ENCODE measurements around the gene SCAMP2.

Gene SCAMP2

DNA sequence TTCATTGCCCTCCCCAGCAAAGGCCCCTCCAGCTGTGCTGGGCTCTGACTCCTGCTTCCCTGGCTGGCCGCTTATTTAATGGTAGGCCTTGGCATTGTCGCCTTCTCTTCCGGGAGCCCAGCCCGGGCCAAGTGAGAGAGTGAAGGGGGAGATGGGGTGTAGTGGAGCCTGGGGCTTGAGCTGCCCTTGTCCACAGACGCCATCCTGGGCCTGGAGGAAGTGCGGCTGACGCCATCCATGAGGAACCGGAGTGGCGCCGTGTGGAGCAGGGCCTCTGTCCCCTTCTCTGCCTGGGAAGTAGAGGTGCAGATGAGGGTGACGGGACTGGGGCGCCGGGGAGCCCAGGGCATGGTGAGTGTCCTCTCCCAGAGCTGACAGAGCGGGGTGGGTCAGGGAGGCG lies 57.2 kb downstream of the SCAMP2 start:
- no peak for DNase-seq

DNA sequence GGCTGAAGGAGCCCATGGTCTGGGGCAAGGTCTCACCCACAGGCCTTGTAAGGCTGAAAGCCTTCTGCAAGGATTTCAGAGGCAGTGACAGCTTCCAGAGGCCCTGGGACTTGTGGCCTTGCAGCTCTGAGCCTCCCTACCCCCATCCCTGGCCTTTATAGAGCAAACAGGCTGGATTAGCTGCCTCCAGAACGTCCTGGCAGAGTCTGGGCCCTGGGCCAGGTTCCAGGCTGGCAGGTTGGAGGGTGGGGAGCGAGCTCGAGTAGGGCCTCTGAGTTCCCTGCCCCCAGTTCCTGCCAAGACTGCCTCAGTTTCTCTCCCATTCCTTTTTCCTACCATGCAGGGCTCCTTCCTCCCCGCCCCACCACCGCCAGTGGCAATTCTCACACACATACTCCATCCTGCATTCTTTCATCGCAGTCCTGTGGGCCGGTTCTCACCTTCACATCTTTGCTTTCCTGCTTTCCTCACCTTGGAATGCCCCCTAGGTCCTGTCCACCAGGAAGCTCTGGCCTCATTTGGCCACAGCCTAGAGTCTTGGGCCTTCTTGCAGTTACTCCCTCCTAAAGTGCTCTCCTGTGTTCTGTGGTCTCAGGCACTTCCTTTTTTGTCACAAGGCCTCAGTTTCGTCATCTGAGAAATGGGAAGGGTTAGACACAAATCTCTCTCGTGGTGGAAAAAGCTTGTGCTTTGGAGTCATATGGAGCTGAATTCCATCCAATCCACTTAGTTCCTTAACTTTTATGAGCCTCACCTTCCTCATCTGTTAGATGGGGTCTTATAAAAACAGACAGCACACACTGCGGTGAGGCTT lies 57.8 kb downstream of the SCAMP2 start:
- DNase-seq: no peak

DNA sequence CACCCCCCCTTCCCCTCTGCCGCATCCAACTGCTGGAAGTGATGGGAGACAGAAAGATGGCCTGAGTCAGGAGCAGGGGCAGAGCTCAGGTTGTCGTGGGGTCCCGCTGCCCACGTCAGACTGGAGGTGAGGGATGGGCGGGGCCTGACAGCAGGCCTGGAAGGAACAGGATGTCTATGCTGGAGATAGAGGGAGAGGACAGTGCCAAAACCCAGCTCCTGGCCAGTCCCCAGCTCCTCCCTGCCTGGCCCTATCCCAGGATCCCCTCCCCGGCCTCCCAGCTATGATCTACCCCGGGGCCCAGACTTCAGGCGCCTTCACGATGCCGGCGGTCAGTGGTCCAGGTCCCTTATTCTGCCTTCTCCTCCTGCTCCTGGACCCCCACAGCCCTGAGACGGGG lies 60.6 kb downstream of the SCAMP2 start, which contains the start of gene LMAN1L:
Gene LMAN1L (plus strand): TSS at position 303 of the 400 bp plus-strand sequence. CDS start 20 bp downstream, at position 323.
- no peak for DNase-seq

DNA sequence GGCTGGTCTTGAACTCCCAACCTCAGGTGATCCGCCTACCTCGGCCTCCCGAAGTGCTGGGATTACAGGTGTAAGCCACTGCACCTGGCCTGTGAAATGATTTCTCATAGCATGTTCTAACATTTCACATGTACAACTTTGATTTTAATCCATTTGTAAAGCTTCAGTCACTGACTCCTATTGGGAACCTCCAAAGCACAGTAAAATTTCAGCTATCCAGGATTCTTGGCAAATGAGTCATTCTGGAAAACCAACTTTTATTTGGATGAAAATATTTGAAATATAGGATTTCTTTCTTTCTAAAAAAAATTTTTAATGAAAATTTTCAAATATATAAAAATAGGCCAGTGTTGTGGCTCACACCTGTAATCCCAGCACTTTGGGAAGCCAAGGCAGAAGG lies 63.2 kb downstream of the SCAMP2 start:
- DNase-seq: no peak

DNA sequence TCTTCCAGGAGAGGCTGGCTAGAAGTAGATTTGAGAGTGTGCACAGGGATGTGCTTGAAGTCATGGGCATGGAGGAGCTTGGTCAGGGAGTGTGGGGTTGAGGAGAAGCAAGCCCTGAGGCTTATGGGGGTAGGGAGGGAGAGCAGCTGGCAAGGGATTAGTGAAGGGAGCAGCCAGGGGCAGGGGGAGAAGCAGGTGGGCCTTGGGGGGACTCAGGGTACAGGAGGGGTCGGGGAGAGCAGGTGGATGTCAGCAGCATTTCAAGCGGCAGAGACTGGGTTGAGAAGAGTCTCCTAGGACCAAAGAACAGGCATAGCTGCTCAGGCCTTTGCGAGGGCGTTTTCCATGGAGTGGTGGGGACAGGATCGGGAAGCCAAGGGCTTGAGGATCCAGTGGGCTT lies 63.9 kb downstream of the SCAMP2 start:
- DNase-seq: no peak

DNA sequence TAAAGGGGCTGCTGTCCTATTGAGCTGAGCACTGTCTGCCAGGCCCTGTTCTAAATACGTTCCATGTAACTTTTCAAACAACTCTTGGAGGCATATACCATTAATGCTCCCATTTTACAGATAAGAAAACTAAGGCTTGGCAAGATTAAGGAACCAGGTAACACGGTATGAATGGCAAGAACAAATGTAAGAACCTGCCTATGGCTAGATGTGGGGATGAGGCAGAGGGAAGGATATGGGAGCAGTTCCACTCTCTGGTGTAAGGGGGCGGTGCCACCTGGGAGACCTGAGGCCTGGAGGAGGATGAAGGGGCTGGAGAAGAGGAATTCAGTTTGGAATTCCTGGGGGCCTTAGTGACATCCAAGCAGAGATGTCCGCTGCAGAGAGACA lies 64.3 kb downstream of the SCAMP2 start:
- no peak for DNase-seq

DNA sequence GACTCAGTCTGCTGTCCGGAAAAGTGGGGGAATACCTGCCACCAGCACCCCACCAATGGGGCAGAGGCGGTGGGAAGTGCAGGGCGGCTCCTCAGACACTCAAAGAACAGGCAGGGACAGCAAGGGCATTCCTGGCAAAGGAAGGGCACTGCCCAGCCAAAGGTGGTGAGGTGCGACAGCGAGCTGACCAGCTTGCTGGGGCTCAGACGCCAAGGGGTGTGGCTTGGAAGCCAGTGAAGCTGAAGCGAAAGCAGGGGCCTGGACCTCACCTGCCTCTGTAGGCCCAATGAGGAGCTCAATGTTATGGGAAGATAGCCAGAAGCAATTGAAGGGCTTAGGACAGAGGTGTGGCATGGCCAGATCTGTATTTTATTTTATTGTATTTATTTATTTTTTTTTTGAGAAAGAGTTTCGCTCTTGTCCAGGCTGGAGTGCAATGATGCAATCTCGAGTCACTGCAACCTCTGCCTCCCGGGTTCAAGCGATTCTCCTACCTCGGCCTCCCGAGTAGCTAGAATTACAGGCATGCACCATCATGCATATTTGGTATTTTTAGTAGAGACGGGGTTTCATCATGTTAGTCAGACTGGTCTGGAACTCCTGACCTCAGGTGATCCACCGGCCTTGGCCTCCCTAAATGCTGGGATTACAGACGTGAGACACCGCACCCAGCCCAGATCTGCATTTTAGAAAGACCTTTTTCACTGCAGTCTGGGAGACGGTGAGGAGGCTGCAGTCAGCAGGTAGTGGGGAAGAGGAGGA lies 64.9 kb downstream of the SCAMP2 start:
- no peak for DNase-seq

DNA sequence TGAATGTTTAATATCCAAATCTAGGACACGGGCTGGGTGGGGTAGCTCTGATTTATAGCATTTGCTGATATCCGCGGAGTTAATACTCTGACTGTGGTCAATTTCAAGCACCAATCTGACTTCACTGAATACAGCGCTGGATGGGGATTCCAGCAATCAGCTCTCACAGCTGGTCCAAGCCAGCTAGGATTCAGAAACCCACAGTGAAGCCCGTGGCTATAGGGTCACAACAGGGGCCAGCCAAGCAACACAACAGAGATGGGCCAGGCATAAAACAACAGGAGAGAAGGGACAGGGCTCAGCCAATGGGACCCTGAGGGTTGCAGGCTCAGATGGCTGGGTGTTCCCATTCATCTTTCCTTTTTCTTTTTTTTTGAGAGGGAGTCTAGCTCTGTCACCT lies 65.9 kb downstream of the SCAMP2 start:
- DNase-seq: no peak

DNA sequence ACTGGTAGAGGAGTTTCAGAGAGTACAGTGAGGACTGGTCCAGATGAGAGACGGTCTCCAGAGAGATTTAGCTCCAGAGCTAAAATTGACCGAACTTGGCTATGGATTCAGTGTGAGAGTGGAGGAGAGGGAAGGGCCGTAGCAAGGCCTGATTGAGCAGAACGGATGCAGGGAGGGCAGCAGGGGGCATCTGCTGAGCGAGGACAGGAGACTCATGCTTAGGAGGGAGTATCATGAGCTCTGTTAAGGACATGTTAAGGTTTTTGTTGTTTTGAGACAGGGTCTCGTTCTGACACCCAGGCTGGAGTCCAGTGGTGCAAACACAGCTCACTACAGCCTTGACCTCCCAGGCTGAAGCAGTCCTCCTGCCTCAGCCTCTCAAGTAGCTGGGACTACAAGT lies 68.2 kb downstream of the SCAMP2 start:
- DNase-seq: no peak

DNA sequence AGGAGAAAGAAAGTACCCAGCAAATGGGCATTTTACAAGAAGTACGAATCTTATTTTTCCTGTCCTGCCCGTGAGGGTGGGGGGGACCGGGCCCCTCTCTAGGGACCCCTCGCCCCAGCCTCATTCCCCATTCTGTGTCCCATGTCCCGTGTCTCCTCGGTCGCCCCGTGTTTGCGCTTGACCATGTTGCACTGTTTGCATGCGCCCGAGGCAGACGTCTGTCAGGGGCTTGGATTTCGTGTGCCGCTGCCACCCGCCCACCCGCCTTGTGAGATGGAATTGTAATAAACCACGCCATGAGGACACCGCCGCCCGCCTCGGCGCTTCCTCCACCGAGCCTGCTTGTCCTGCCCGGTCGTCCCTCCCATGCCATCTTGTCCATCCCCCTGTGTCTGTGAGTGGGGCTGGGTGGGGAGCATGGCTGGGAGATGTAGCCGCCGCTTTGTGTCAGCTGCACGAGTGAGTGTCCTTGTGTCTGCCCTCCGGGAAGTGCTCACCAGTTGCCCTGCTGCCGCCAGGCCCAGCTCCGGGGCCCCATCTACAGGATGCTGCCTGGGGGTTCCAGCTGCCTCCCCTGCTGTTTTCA lies 70.2 kb downstream of the SCAMP2 start:
- DNase-seq: no peak

DNA sequence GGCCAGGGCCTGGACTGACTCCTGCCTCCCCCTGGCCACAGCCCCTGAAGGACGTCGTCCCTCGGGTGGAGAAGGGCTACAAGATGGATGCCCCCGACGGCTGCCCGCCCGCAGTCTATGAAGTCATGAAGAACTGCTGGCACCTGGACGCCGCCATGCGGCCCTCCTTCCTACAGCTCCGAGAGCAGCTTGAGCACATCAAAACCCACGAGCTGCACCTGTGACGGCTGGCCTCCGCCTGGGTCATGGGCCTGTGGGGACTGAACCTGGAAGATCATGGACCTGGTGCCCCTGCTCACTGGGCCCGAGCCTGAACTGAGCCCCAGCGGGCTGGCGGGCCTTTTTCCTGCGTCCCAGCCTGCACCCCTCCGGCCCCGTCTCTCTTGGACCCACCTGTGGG lies 70.9 kb downstream of the SCAMP2 start:
- DNase-seq: no peak

DNA sequence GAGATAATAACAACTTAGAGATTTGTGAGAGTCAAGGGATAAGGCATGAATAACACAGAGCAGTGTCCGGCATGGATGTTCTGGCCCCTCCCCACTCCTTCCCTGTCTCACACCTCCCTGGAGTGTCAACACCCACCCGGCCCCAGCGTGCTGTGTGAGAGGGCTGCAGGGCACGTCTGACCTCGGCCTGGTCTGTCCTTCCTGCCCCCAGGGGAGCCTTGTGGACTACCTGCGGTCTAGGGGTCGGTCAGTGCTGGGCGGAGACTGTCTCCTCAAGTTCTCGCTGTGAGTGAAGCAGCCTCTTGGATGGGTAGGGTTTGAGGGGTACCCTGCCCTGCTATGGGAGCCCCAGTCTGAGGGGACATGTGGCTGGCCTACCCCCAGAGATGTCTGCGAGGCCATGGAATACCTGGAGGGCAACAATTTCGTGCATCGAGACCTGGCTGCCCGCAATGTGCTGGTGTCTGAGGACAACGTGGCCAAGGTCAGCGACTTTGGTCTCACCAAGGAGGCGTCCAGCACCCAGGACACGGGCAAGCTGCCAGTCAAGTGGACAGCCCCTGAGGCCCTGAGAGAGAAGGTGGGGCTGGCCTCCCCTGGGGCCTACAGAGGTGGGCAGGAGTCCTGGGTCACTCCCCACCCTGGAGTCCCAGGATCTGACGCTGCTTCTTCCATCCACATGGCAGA lies 71.7 kb downstream of the SCAMP2 start:
- no peak for DNase-seq

DNA sequence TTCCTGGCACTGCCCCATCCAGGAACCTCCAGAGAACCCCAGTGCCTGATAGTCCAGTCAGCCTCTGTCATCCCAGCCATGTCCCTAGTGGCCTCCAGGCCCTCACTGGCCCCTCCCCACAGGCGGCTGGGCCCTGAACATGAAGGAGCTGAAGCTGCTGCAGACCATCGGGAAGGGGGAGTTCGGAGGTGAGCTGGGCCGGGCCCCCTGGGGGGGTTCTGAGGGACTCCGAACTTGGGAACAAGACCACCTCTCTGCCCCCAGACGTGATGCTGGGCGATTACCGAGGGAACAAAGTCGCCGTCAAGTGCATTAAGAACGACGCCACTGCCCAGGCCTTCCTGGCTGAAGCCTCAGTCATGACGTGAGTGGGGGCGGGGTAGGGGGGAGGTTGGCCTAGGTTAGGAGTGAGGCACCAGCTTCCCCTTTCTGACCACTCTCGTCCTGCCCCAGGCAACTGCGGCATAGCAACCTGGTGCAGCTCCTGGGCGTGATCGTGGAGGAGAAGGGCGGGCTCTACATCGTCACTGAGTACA lies 72.5 kb downstream of the SCAMP2 start:
- DNase-seq: no peak

DNA sequence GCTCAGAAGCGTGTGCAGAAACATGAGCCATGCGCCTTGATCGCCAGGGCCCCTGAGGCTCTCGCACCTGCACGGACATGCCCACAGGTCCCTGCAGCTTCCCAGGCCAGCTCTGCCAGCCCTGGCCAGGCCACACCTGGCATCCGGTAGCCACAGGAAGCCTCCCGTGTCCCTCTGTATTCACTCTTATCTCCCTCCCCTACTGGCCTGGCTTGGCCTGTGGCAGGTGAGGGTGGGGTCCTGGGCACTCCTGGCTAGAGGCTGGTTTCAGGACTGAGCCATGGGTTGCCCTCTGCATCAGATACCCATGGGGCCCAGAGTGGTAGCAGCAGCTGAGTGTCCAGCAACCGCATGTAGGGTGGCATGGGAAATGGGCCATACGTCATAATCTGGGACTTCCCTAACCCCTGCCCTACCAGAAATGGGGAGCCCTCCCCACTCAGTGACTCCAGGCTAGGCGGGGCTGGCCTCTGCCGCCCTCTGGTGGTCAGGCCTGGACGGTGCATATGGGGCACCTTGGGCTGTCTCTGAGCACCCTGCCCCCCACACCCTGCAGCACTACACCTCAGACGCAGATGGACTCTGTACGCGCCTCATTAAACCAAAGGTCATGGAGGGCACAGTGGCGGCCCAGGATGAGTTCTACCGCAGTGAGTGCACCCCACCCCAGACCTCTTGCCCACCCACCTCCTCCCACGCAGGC lies 73.2 kb downstream of the SCAMP2 start:
- DNase-seq: peak; percentile 88

DNA sequence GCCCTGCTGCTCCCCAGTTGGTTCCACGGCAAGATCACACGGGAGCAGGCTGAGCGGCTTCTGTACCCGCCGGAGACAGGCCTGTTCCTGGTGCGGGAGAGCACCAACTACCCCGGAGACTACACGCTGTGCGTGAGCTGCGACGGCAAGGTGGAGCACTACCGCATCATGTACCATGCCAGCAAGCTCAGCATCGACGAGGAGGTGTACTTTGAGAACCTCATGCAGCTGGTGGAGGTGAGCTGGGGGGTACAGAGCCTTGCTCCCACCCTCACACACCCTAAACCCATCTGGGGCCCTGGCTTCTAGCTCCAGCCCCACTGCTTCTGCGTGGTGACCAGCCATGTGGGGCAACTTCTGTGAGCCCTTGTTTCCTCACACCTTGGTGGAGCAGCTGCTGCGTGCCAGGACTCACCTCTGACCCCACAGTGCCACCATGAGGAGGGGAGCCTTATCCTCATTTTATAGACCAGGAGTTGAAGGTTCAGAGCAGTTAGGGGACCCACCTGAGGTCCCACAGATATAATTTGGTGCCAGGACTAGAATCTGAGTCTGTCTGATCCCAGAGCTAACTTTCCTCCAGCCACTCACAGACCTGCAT lies 73.8 kb downstream of the SCAMP2 start:
- DNase-seq: no peak

DNA sequence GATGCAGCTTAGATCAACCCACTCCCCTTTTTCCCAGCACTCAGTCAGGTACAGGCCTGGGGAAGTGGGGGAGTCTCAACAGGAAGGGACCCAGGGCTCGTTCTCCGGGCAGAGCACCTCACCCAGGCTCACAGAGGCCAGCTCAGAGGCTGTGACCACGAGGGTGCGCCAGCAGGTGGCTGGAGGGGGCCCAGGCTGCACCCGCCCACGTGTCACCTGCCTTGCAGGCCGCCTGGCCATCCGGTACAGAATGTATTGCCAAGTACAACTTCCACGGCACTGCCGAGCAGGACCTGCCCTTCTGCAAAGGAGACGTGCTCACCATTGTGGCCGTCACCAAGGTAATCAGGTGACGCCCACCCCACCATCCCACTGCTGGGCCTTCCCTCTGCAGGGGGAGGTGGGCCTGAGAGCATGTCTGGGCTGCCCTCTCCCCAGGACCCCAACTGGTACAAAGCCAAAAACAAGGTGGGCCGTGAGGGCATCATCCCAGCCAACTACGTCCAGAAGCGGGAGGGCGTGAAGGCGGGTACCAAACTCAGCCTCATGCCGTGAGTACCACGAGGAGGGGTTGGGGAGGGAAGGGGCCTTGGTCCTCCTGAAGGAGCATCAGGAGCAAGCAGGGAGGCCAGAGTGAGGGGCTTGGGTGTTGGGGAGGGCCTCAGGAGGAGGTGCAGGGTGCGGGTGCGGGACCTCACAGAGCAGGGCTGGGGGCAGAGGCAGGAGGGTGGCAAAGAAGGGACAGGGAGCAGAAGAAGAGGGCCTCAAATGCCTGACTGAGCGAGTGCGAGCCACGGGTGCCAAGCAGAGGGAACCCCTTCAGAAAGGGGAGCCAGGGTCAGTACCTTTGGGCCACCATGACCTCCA lies 74.5 kb downstream of the SCAMP2 start:
- no peak for DNase-seq

DNA sequence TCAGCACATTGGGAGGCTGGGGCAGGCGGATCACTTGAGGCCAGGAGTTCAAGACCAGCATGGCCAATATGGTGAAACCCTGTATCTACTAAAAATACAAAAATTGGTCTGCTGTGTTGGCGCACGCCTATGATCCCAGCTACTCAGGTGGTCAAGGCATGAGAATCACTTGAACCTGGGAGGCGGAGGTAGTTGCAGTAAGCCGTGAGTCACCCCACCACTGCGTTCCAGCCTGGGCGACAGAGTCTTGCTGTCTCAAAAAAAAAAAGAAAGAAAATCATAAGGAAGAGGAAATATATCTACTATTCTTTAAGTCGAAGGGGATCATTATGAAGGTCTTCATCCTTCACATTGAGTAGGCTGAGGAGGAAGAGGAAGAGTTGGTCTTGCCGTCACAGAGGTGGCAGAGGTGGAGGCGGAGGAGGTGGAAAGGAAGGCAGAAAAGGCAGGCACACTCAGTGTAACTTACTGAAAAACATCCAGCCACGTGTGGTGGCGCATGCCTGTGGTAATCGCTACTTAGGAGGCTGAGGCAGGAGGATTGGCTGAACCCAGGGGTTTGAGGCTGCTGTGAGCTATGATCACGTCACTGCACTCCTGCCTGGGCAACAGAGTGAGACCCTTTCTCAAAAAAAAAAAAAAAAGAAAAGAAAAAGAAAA lies 77.1 kb downstream of the SCAMP2 start:
- DNase-seq: no peak

DNA sequence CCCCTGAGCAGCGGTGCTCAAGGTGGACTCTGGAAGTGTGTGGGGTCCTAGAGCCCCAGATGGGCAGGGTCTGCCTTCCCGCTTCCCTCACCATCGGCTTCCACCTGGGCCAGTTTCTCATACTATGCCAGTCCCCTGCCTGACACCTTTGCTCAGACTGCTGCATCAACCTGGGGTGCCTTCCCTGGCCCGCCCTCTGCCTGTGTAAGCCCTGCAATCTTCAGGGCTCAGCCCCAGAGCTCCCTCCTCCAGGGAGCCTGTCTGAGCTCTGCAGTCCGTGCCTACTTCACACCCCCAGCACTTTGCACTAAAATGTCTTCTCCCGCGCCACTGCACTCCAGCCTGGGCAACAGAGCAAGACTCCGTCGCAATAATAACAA lies 78.2 kb downstream of the SCAMP2 start:
- DNase-seq: no peak

DNA sequence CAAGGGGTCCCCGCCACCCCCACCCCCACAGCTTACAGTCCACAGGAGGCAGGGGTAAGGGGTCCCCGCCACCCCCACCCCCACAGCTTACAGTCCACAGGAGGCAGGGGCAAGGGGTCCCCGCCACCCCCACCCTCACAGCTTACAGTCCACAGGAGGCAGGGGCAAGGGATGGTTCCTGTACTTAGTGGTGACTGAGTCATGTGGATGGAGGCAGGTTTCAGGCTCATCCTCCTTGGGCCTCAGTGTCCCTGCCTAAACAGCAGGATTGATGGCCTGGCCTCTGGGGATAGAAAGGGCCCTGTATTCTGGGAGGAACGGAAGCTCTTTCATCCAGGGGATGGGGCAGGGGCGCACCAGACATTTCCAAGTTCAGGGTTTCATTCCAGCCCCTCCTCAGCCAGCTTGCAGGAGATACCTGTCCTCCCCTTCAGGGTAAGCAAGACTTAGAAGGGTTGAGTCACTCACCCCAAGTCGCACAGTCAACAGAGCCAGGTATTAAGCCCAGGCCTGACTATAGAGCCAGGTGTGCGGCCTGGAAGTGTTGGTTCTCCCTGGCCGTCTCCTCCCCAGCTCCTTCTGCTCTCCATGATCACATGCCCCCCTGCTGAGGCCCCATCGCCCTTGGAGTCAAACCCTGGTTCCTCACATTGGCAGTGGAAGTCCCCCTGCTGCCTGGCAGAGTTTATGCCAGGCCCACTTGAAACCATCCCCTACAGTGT lies 78.8 kb downstream of the SCAMP2 start:
- DNase-seq: no peak

Data from activated CD4-positive, CD25-positive, alpha-beta regulatory T cell treated with anti-CD3 and anti-CD28 coated beads, Interleukin-2, amount 50 U/mL, for 72 hours (primary cell).